GM18508 (cell line): ENCODE measurements around the gene NCSTN.

Experiments
- ATAC-seq: cut with Tn5 transposase; IDR thresholded peaks from one replicate; pipeline ENCODE4 v1.9.1; 2021; ENCODE audit warnings: moderate number of reproducible peaks; ENCODE audit not compliant: insufficient read depth, unreplicated experiment

NCSTN gene

DNA sequence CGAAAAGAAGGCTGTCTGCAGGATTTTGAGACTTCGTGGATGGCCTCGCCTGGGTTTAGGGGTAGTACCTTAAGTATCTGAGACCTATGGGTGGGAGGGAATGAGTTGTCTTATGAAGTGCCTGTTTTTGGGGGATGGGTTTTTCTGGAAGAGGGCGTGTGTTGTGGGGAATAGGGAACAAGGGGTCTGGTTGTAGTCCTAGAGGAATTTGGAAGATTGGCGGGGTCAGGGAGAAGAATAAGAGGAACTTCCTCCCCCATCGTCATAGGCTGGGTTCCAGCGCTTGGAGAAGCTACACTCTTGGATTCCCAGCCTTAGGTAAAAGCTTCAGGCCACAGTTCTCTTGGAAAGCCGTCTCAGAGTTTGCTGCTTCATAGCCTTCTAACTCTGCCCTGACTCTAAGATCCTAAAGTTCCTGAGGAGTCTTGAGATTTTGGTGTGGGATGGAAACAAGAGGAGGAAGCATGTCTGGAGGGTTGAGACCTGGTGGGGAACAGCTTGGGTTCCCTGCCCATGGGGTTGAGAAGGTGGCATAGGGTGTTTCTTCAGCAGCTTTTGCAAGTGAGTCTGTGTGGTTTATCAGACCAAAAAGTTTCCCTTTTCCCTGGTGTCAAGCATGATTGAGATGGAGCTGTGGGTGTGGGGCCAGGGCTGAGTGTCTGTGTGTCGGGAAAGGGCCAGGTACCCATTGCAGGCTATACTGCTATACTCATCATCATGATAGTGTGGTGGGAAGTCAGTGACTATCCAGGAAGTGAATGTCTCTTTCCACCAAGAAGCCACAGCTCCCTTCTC lies 59.0 kb downstream of the NCSTN start:
- no peak for ATAC-seq

- ATAC-seq, result no peak
Measured at GRCh38 chr1:160403244-160403643, 60.1 kb downstream of the NCSTN start.

- ATAC-seq, result no peak
Measured at GRCh38 chr1:160404094-160404493, 60.9 kb downstream of the NCSTN start.

DNA sequence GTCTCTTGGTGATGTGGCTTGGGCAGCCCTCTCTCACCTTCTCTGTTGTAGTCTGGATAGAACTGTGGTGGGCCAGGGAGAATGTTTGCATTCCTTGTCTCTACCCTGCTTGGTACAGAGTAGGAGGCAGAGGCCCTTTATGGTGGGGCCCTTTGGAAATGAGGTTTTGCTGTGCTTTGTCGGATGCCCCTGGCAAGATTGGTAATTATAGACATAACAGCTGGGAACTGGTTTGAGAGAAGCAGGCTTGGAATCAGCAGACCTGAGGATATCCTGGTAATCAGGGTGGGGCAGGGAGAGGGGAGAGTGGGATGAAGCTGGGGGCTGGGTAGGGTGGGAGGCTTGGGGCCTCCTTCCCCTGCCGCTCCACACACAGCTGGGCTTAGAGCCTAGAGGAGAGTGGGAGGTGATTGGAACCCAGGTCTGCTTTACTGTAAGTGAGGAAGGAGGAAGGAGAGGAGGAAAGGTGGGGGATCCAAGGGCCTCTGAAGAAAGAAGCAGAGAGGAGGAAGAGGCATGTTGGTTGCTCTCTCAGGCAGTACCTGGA lies 62.2 kb downstream of the NCSTN start:
- no peak for ATAC-seq

DNA sequence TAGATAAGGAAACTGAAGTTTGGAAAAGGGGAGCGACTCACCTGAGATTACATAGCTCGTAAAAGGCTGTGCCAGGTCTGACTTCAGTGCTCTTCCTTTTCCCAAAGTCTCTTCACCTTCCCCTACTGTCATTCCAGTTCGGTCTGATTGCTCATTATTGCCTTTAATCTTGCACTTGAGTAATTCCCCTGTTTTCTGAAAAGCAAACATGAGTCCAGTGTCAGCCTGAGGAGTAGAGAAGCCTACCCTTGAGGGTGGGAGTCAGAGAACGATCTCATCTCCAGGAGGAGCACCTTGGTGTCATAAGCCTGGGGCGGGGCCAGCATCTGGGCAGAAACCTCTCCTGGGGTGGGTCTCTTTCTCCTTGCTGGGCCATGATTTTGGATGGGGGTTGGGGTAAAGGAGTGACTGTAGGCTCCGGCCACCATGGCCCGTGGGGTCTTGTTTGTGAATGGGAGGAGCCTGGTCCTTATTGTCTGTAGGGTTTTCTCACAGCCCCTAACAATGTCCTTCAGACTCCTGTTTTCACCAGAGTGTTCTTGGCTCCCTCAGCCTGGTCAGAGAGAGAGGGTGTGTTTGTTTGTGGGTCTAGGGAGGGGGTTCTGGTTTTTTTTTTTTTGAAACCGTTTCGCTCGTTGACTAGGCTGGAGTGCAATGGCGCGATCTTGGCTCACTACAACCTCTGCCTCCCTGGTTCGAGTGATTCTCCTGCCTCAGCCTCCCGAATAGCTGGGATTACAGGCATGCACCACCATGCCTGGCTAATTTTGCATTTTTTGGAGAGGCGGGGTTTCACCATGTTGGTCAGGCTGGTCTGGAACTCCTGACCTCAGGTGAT lies 63.2 kb downstream of the NCSTN start:
- no peak for ATAC-seq

GRCh38 chr1:160407839-160408801 lies 64.9 kb downstream of the NCSTN start:
- ATAC-seq, result no peak
